Effector memory CD4-positive, alpha-beta T cell (primary cell): ENCODE data around the gene CC2D2A.

ENCODE experiments used
- DNase-seq, 3 donors: peaks; one replicate each; pipeline ENCODE4 v3.0.0-alpha.2; 2020
- H3K27ac ChIP-seq: 2 replicates; pipeline ENCODE4 v1.7.0; 2013; ENCODE audit warnings: mild to moderate bottlenecking, low read length, moderate library complexity; ENCODE audit not compliant: insufficient read depth, poor library complexity, severe bottlenecking
- H3K27me3 ChIP-seq: replicated peaks from 2 replicates; pipeline ENCODE4 v1.7.0; 2013; ENCODE audit warnings: mild to moderate bottlenecking, low read length; ENCODE audit not compliant: insufficient read depth, control insufficient read depth, poor library complexity, severe bottlenecking
- H3K36me3 ChIP-seq: 2 replicates; pipeline ENCODE4 v1.7.0; 2013; ENCODE audit warnings: mild to moderate bottlenecking, low read length, moderate library complexity; ENCODE audit not compliant: control insufficient read depth, insufficient read depth
- H3K4me1 ChIP-seq: 2 replicates; pipeline ENCODE4 v1.7.0; 2013; ENCODE audit warnings: low read length, mild to moderate bottlenecking; ENCODE audit not compliant: control insufficient read depth, insufficient read depth, poor library complexity, severe bottlenecking
- H3K4me3 ChIP-seq: 2 replicates; pipeline ENCODE4 v1.7.0; 2013; ENCODE audit warnings: low read length, low read depth, mild to moderate bottlenecking; ENCODE audit not compliant: insufficient read depth, poor library complexity, severe bottlenecking
- H3K9me3 ChIP-seq: 2 replicates; pipeline ENCODE4 v1.7.0; 2013; ENCODE audit warnings: mild to moderate bottlenecking, low read length, moderate library complexity; ENCODE audit not compliant: control insufficient read depth

CC2D2A gene

GRCh38 chr4:15459706-15460105, 10.0 kb upstream of the CC2D2A start:
- Histone ChIP-seq H3K4me3 (no peak overlapping the region), H3K36me3 (no peaks in the 10 kb centered on the region), H3K9me3 (no peaks in the 10 kb centered on the region), H3K4me1 (no peaks in the 10 kb centered on the region), H3K27ac (no peak overlapping the region), H3K27me3 (no peaks in the 10 kb centered on the region)
- DNase-seq = no peak

- no peaks in the 10 kb centered on the region for H3K36me3 ChIP-seq
- H3K4me1 ChIP-seq = no peaks in the 10 kb centered on the region
- no peaks in the 10 kb centered on the region for H3K27me3 ChIP-seq
- no peak for DNase-seq
- no peak overlapping the region for H3K4me3 ChIP-seq
- no peak overlapping the region for H3K27ac ChIP-seq
- no peaks in the 10 kb centered on the region for H3K9me3 ChIP-seq
These were observed 3.1 kb upstream of the CC2D2A start for GRCh38 chr4:15466596-15466995.

- Histone ChIP-seq H3K27ac (no peak overlapping the region), H3K27me3 (no peaks in the 10 kb centered on the region), H3K9me3 (no peaks in the 10 kb centered on the region), H3K4me1 (no peaks in the 10 kb centered on the region), H3K4me3 (peak overlapping the region; percentile 33), H3K36me3 (no peaks in the 10 kb centered on the region)
- no peak for DNase-seq
These were observed 420 bp downstream of the CC2D2A start for GRCh38 chr4:15470128-15470475.

DNA sequence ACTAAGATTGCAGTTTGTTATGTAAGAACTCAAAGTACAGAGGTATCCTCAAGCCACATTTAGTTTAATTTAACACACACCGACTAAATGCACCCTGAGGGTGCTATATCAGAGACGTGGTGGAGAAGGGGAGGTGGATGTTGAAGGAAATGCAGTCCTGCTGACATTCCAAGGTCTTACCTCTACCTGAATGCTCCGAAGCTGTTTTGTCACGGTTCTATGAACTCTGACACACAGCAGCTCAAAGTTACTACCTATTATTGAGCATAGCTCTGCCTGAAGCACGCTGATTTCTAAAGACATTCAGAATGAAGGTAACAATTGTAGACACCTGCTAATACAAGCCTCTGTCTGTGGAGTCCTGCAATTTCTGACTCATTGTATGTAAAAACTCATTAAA, 6.7 kb downstream of the CC2D2A start:
- Histone ChIP-seq H3K27ac (no peak overlapping the region), H3K27me3 (no peaks in the 10 kb centered on the region), H3K4me1 (no peaks in the 10 kb centered on the region), H3K9me3 (no peaks in the 10 kb centered on the region), H3K4me3 (no peak overlapping the region), H3K36me3 (no peaks in the 10 kb centered on the region)
- no peak for DNase-seq

- H3K4me3 ChIP-seq = no peak overlapping the region
- H3K36me3 ChIP-seq = no peaks in the 10 kb centered on the region
- H3K27ac ChIP-seq = no peak overlapping the region
- no peak for DNase-seq
- no peaks in the 10 kb centered on the region for H3K4me1 ChIP-seq
- no peaks in the 10 kb centered on the region for H3K9me3 ChIP-seq
- H3K27me3 ChIP-seq = no peaks in the 10 kb centered on the region
These were observed 9.0 kb downstream of the CC2D2A start for GRCh38 chr4:15478724-15479088.

DNA sequence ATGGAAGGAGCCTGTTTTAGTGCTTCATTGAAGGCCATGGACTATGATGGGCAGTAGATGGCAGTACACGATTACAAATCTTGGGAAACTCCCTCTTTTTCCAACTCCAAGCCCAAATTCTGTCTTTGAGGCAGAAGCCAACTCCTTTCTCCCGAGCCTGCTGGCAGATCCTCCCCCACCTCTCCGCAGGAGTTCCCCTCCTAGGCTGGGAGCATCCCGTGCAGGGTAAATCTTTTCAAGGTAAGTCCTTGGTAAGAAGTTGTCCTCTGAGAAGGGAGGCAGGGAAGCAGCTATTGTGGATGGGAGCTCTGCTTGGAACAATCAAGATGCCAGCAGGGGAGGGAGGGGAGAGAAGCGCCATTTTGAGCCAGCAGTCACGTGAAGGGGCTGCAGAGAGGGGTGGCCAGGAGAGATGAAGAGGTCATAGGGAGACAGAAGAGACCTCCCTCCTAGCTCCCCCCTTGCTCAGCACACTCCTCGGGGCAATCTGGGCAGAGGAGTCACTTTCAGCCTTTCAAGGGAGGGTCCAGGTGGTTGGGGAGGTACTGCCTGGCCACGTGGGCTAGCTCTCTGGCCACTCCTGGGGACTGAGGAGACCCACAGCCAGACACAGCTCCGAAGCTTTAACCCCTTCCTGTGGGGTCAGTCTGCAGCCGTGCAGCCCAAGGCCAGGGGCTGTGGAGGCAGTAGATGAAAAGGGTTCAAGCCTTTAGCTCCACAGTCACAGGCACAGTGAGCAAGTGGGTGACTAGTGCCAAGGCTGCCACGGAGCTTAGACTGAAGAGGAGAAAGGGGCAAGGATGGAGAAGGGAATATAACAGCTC, 9.6 kb downstream of the CC2D2A start:
- Histone ChIP-seq H3K4me1 (no peaks in the 10 kb centered on the region), H3K9me3 (no peaks in the 10 kb centered on the region), H3K27ac (no peak overlapping the region), H3K4me3 (no peak overlapping the region), H3K27me3 (no peaks in the 10 kb centered on the region), H3K36me3 (no peaks in the 10 kb centered on the region)
- no peak for DNase-seq

DNA sequence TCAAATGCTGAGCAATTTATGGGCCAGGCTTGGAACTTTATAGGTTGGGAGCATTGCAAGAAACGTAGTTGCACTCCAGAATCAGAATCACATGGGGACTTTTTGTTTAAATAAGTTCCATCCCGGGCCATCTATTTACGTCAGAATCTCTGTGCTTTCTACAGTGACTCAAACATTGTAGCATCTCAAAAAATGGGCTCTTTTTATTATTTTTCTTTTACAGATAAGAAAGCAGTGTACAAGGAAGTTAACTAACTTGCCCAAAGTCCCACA, 10.2 kb downstream of the CC2D2A start:
- H3K9me3 ChIP-seq = no peaks in the 10 kb centered on the region
- DNase-seq = no peak
- H3K27me3 ChIP-seq = no peaks in the 10 kb centered on the region
- H3K4me1 ChIP-seq = no peaks in the 10 kb centered on the region
- H3K36me3 ChIP-seq = no peaks in the 10 kb centered on the region
- H3K4me3 ChIP-seq = no peak overlapping the region
- no peak overlapping the region for H3K27ac ChIP-seq

DNA sequence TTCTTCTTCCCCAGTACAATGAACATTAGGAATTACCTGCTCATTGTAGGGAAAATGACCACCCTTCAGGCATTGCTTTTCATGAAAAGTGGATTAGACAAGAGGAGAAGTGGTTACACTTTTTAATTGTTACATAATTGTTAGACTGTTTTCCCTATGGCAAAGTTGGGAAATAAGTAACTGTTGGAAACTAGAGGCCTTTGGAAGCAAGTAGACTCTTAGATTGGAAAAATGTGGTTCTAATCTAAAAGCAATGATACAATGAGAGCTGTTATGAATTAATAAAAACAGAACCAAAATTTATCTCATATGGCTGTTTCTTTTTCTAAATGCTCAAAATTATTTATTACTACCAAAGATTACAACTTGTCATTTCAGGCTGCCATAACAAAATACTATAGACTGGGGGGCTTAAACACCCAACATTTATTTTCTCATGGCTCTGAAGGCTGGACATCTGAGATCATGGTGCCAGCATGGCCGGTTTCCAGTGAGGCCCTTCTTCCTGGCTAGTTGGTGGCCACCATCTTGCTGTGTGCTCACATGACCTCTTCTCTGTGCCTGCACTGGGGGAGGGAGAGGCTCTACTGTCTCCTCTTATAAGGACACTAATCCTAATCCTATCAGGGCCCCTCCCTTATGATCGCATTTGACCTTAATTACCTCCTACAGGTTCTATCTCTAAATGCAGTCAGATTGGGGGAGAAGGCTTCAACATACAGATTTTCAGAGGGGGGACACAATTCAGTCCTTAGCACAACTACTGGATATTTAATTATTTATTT, 12.5 kb downstream of the CC2D2A start:
- H3K4me1 ChIP-seq = no peaks in the 10 kb centered on the region
- no peaks in the 10 kb centered on the region for H3K36me3 ChIP-seq
- no peaks in the 10 kb centered on the region for H3K9me3 ChIP-seq
- H3K4me3 ChIP-seq = no peak overlapping the region
- no peak for DNase-seq
- H3K27me3 ChIP-seq = no peaks in the 10 kb centered on the region
- H3K27ac ChIP-seq = no peak overlapping the region

GRCh38 chr4:15482842-15483241, 13.2 kb downstream of the CC2D2A start:
- no peaks in the 10 kb centered on the region for H3K4me1 ChIP-seq
- no peak overlapping the region for H3K4me3 ChIP-seq
- no peaks in the 10 kb centered on the region for H3K27me3 ChIP-seq
- H3K36me3 ChIP-seq = no peaks in the 10 kb centered on the region
- DNase-seq = no peak
- H3K27ac ChIP-seq = no peak overlapping the region
- no peaks in the 10 kb centered on the region for H3K9me3 ChIP-seq

GRCh38 chr4:15488136-15488535, 18.5 kb downstream of the CC2D2A start:
- Histone ChIP-seq H3K4me3 (no peak overlapping the region), H3K27ac (no peak overlapping the region), H3K27me3 (no peaks in the 10 kb centered on the region), H3K4me1 (no peaks in the 10 kb centered on the region), H3K9me3 (no peaks in the 10 kb centered on the region), H3K36me3 (no peaks in the 10 kb centered on the region)
- DNase-seq = no peak
